Breast epithelium (tissue), 4 donors: ENCODE measurements around the gene NUDT14. TPM values are rescaled to one million over a fixed set of nuclear protein-coding genes. Genes with fewer than 3 reads are reported as not detected.

ENCODE experiments used
- DNase-seq, 2 donors: peaks; one replicate each; pipeline ENCODE4 v3.0.0-alpha.2; 2019; ENCODE audit warnings: low spot score in 2 of 2
- H3K27ac ChIP-seq, 2 donors: fragments of 200-600 bp; sonication (generic) in 1 of 2; one replicate each; pipeline ENCODE4 v1.5.1; 2016 to 2019; ENCODE audit warnings: mild to moderate bottlenecking in 1 of 2
- H3K27me3 ChIP-seq, 2 donors: fragments of 200-600 bp; sonication (generic) in 1 of 2; one replicate each; pipeline versions ENCODE4 v1.5.1 to v1.6.0; 2017 to 2019; ENCODE audit warnings: control low read depth in 1 of 2, mild to moderate bottlenecking in 1 of 2
- H3K36me3 ChIP-seq: fragments of 200-600 bp; one replicate; pipeline ENCODE4 v1.5.1; 2019
- H3K4me1 ChIP-seq, 2 donors: fragments of 200-600 bp; sonication (generic); one replicate each; pipeline ENCODE4 v1.5.1; 2016 to 2019; ENCODE audit warnings: control low read depth in 1 of 2
- H3K4me3 ChIP-seq, 3 donors: fragments of 200-600 bp; sonication (generic); 1 replicate in 2 of 3; 2 replicates in 1 of 3; pipeline ENCODE4 v1.5.1; 2016 to 2019; ENCODE audit warnings: mild to moderate bottlenecking in 3 of 3, moderate library complexity in 2 of 3
- H3K9me3 ChIP-seq, 2 donors: fragments of 200-600 bp; sonication (generic) in 1 of 2; one replicate each; pipeline ENCODE4 v1.5.1; 2016 to 2019; ENCODE audit warnings: control low read depth in 1 of 2
- CTCF ChIP-seq, 3 donors: fragments of 450-650 bp; IDR thresholded peaks; one replicate each; pipeline ENCODE4 v1.5.1; 2016 to 2017; ENCODE audit warnings: antibody characterized with exemption in 3 of 3, mild to moderate bottlenecking in 3 of 3, moderate library complexity in 3 of 3
- POLR2A ChIP-seq: fragments of 450-650 bp; IDR thresholded peaks from one replicate; pipeline ENCODE4 v1.6.1; 2016; ENCODE audit warnings: antibody characterized with exemption, mild to moderate bottlenecking, moderate library complexity
- POLR2AphosphoS5 ChIP-seq, 3 donors: sonication (generic); formaldehyde crosslinking; IDR thresholded peaks; one replicate each; pipeline ENCODE4 v1.6.1; 2017; ENCODE audit warnings: antibody characterized with exemption in 3 of 3
- intact Hi-C: fragments of 100-400 bp; cut with DNase I; formaldehyde crosslinking; loops from one replicate; pipeline ENCODE4 v1.15.1; 2023; ENCODE audit warnings: low total_unique reads
- total RNA-seq, 3 donors: library from RNA; depleted of rRNA; stranded (reverse); fragments of >200 nt; gene quantifications; one replicate each; pipeline ENCODE4 v1.1.0, GENCODE V29; 2016

Gene NUDT14
- total RNA-seq, 3 donors from 2014 or later: 13.6 to 14.9 (median 14.1) TPM

GRCh38 chr14:105156414-105157375, 24.4 kb downstream of the NUDT14 start:
- Histone ChIP-seq H3K36me3 (no peaks in the 10 kb centered on the region), H3K4me1 (no peaks in the 10 kb centered on the region), H3K9me3 (no peaks in the 10 kb centered on the region), H3K27ac (no peak overlapping the region), H3K4me3 (no peak overlapping the region), H3K27me3 (no peaks in the 10 kb centered on the region)
- no peak for TF ChIP-seq POLR2AphosphoS5 (IDR thresholded peaks at IDR 0.05)
- TF ChIP-seq CTCF (IDR thresholded peaks at IDR 0.05): no peak
- no peak for TF ChIP-seq POLR2A
- no peak for DNase-seq
- intact Hi-C loops: no loop called here

GRCh38 chr14:105155681-105156413, 25.3 kb downstream of the NUDT14 start:
- TF ChIP-seq POLR2AphosphoS5 (IDR thresholded peaks at IDR 0.05): no peak
- no peak for TF ChIP-seq POLR2A
- no peak for TF ChIP-seq CTCF (IDR thresholded peaks at IDR 0.05)
- Histone ChIP-seq H3K27me3 (no peaks in the 10 kb centered on the region), H3K4me1 (no peaks in the 10 kb centered on the region), H3K4me3 (no peak overlapping the region), H3K9me3 (no peaks in the 10 kb centered on the region), H3K36me3 (no peaks in the 10 kb centered on the region), H3K27ac (no peak overlapping the region)
- no peak for DNase-seq
- intact Hi-C loops: no loop called here

GRCh38 chr14:105155071-105155651, 26.0 kb downstream of the NUDT14 start:
- DNase-seq: no peak
- no peaks in the 10 kb centered on the region for H3K27me3 ChIP-seq
- intact Hi-C loops: no loop called here
- H3K4me3 ChIP-seq: no peak overlapping the region
- H3K9me3 ChIP-seq: no peaks in the 10 kb centered on the region
- H3K4me1 ChIP-seq: no peaks in the 10 kb centered on the region
- H3K36me3 ChIP-seq: no peaks in the 10 kb centered on the region
- TF ChIP-seq CTCF (IDR thresholded peaks at IDR 0.05) (no peak), POLR2AphosphoS5 (IDR thresholded peaks at IDR 0.05) (no peak), POLR2A (no peak)
- H3K27ac ChIP-seq: peak overlapping the region in 1 of 2 donors; percentile 20

GRCh38 chr14:105154476-105154871, 26.6 kb downstream of the NUDT14 start:
- DNase-seq: no peak
- intact Hi-C loops: no loop called here

More at GRCh38 chr14:105154476-105154871, 26.6 kb downstream of the NUDT14 start:
- Histone ChIP-seq H3K36me3 (no peaks in the 10 kb centered on the region), H3K4me1 (no peaks in the 10 kb centered on the region), H3K27me3 (no peaks in the 10 kb centered on the region), H3K9me3 (no peaks in the 10 kb centered on the region), H3K27ac (peak overlapping the region in 1 of 2 donors; percentile 63), H3K4me3 (no peak overlapping the region)
- no peak for TF ChIP-seq CTCF (IDR thresholded peaks at IDR 0.05)
- TF ChIP-seq POLR2A: no peak
- TF ChIP-seq POLR2AphosphoS5 (IDR thresholded peaks at IDR 0.05): no peak
